ENCODE results near the gene OTOP2.
"Not testable (repeated sequence)": the region's sequence is repeated elsewhere in the genome, so short reads cannot be mapped to it uniquely, and the experiment has no call there.

Gene OTOP2

GRCh38 chr17:74901353-74902135, 22.5 kb upstream of the OTOP2 start:
- DNase-seq (ENCODE audit: low read depth): no peak

- no peak for DNase-seq (ENCODE audit: low read depth)
Observed at GRCh38 chr17:74903034-74903433, 21.0 kb upstream of the OTOP2 start.

GRCh38 chr17:74903671-74904070, 20.4 kb upstream of the OTOP2 start:
- no peak for DNase-seq (ENCODE audit: low read depth)

GRCh38 chr17:74904687-74905409, 19.2 kb upstream of the OTOP2 start:
- no peak for DNase-seq (ENCODE audit: low read depth)

GRCh38 chr17:74906214-74906793, 17.8 kb upstream of the OTOP2 start:
- not testable (repeated sequence) for DNase-seq (ENCODE audit: low read depth)

- no peak for DNase-seq (ENCODE audit: low read depth)
Observed at GRCh38 chr17:74907012-74907411, 17.1 kb upstream of the OTOP2 start.

GRCh38 chr17:74909097-74909496, 15.0 kb upstream of the OTOP2 start:
- not testable (repeated sequence) for DNase-seq (ENCODE audit: low read depth)

GRCh38 chr17:74911423-74911822, 12.7 kb upstream of the OTOP2 start:
- not testable (repeated sequence) for DNase-seq (ENCODE audit: low read depth)

GRCh38 chr17:74916136-74916850, 7.8 kb upstream of the OTOP2 start:
- DNase-seq (ENCODE audit: low read depth): no peak

- no peak for DNase-seq (ENCODE audit: low read depth)
Observed at GRCh38 chr17:74916851-74917199, 7.2 kb upstream of the OTOP2 start.

GRCh38 chr17:74917430-74917829, 6.6 kb upstream of the OTOP2 start:
- DNase-seq (ENCODE audit: low read depth): no peak

GRCh38 chr17:74918906-74919305, 5.2 kb upstream of the OTOP2 start:
- DNase-seq (ENCODE audit: low read depth): no peak

- DNase-seq (ENCODE audit: low read depth): no peak
Observed at GRCh38 chr17:74919440-74920305, 4.4 kb upstream of the OTOP2 start.

GRCh38 chr17:74920306-74920620, 3.8 kb upstream of the OTOP2 start:
- DNase-seq (ENCODE audit: low read depth): no peak

- no peak for DNase-seq (ENCODE audit: low read depth)
Observed at GRCh38 chr17:74920642-74921025, 3.4 kb upstream of the OTOP2 start.

- no peak for DNase-seq (ENCODE audit: low read depth)
Observed at GRCh38 chr17:74921026-74921681, 2.9 kb upstream of the OTOP2 start.

- DNase-seq (ENCODE audit: low read depth): no peak
Observed at GRCh38 chr17:74921769-74922168, 2.3 kb upstream of the OTOP2 start.

GRCh38 chr17:74922172-74922571, 1.9 kb upstream of the OTOP2 start:
- DNase-seq (ENCODE audit: low read depth): no peak

- no peak for DNase-seq (ENCODE audit: low read depth)
Observed at GRCh38 chr17:74922694-74923537, 1.2 kb upstream of the OTOP2 start, which contains the start of gene USH1G. USH1G (minus strand) TSS chr17:74923255; CDS start chr17:74923073, 182 bp downstream.
